PFSK-1 (cell line): ENCODE data around the gene PLIN5.

Experiments
- POLR2AphosphoS5 ChIP-seq: IDR thresholded peaks from 2 replicates; pipeline ENCODE4 v1.6.1; 2012; ENCODE audit warnings: low read depth, mild to moderate bottlenecking, control low read depth, low read length, moderate library complexity
- SIN3A ChIP-seq: IDR thresholded peaks from 2 replicates; pipeline ENCODE4 v1.6.1; 2012; ENCODE audit warnings: mild to moderate bottlenecking, low read length, moderate library complexity, borderline replicate concordance; ENCODE audit not compliant: insufficient read depth
- TAF1 ChIP-seq: IDR thresholded peaks from 2 replicates; pipeline ENCODE4 v1.6.1; 2012; ENCODE audit warnings: low read length, control low read depth, borderline replicate concordance; ENCODE audit not compliant: insufficient read depth

GRCh38 chr19:4550479-4551050, 15.5 kb upstream of the PLIN5 start:
- TF ChIP-seq TAF1 (no peak), POLR2AphosphoS5 (no peak), SIN3A (no peak)
